ENCODE measurements around the gene EMID1. TPM values are rescaled to one million over a fixed set of nuclear protein-coding genes. Genes with fewer than 3 reads are reported as not detected.
"Not testable (repeated sequence)": the region's sequence is repeated elsewhere in the genome, so short reads cannot be mapped to it uniquely, and the experiment has no call there.

EMID1 gene
- total RNA-seq, 2 experiments from 2014 or later = 0.14 TPM; not detected in 1

GRCh38 chr22:29216873-29217666 is 11.4 kb downstream of the EMID1 start:
- no peaks in the 10 kb centered on the region for H3K4me1 Mint-ChIP-seq (ENCODE audit: low read depth)
- POLR2A ChIA-PET = no interaction called here
- no peaks in the 10 kb centered on the region for H3K9me3 Mint-ChIP-seq
- no peak overlapping the region for H3K4me3 Mint-ChIP-seq
- no peaks in the 10 kb centered on the region for H3K36me3 Mint-ChIP-seq (ENCODE audit: low read depth)
- H3K27me3 Mint-ChIP-seq = no peaks in the 10 kb centered on the region
- CTCF ChIA-PET = no interaction called here
- TF ChIP-seq, protein P1, sequence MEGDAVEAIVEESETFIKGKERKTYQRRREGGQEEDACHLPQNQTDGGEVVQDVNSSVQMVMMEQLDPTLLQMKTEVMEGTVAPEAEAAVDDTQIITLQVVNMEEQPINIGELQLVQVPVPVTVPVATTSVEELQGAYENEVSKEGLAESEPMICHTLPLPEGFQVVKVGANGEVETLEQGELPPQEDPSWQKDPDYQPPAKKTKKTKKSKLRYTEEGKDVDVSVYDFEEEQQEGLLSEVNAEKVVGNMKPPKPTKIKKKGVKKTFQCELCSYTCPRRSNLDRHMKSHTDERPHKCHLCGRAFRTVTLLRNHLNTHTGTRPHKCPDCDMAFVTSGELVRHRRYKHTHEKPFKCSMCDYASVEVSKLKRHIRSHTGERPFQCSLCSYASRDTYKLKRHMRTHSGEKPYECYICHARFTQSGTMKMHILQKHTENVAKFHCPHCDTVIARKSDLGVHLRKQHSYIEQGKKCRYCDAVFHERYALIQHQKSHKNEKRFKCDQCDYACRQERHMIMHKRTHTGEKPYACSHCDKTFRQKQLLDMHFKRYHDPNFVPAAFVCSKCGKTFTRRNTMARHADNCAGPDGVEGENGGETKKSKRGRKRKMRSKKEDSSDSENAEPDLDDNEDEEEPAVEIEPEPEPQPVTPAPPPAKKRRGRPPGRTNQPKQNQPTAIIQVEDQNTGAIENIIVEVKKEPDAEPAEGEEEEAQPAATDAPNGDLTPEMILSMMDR (IDR thresholded peaks at IDR 0.05) = no peak
- H3K27ac Mint-ChIP-seq = no peak overlapping the region
- DNase-seq (no peak), ATAC-seq (no peak)
- intact Hi-C loops (cut with micrococcal nuclease) = no loop called here

- ChIA-PET POLR2A (interaction anchor here (0.9 kb wide), 1 partner anchor 22 kb away, joined by 3 read pairs; no protein-coding TSS in a partner anchor), CTCF (interaction anchor here (1.1 kb wide), 1 partner anchor 27 kb away, joined by 5 read pairs; no protein-coding TSS in a partner anchor)
- Mint-ChIP-seq H3K36me3 (ENCODE audit: low read depth) (no peaks in the 10 kb centered on the region), H3K4me1 (ENCODE audit: low read depth) (no peaks in the 10 kb centered on the region), H3K9me3 (no peaks in the 10 kb centered on the region), H3K4me3 (no peak overlapping the region), H3K27me3 (no peaks in the 10 kb centered on the region), H3K27ac (no peak overlapping the region)
- TF ChIP-seq, protein P1 (IDR thresholded peaks at IDR 0.05) = no peak
- ATAC-seq (no peak), DNase-seq (no peak)
- intact Hi-C loops (cut with micrococcal nuclease) = no loop called here
Measured at GRCh38 chr22:29217827-29218757, 12.4 kb downstream of the EMID1 start.

DNA sequence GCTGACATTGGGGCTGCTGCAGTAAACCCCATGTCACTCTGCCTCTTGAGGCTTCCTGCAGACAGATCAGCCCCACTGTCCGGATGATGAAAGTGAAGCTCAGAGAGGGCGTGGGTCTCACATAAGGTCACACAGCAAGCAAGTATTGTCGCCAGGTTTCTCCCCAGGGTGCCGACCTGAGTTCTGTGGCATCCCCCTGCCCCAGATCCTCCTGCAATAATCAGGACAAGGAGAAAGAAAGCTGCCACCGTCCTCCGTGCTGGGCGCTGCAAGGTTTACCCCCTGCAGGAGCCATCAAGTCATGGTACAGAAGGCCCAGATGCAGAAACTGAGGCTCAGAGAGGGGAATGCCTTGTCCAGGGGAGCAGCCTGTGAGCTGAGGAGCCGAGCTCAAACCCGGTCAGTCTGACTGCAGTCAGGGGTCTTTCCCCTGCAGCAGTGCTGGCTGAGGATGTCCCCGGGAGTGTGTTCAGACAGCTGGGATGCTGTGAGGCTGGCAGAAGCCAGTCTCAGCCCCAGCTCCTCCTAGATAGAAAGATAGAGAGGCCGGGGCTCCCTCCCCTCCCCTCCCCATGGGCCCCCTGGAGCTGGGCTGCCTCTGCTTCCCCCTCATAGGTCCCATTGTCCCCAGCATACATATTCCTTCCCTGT is 13.2 kb downstream of the EMID1 start:
- TF ChIP-seq, protein P1 (IDR thresholded peaks at IDR 0.05) = no peak
- Mint-ChIP-seq H3K36me3 (ENCODE audit: low read depth) (no peaks in the 10 kb centered on the region), H3K9me3 (no peaks in the 10 kb centered on the region), H3K4me3 (no peak overlapping the region), H3K27ac (no peak overlapping the region), H3K4me1 (ENCODE audit: low read depth) (no peaks in the 10 kb centered on the region), H3K27me3 (no peaks in the 10 kb centered on the region)
- ATAC-seq = no peak
- no peak for DNase-seq
- CTCF ChIA-PET = interaction anchor here (1.1 kb wide), 1 partner anchor 26 kb away, joined by 5 read pairs; no protein-coding TSS in a partner anchor
- intact Hi-C loops (cut with micrococcal nuclease) = no loop called here
- POLR2A ChIA-PET = interaction anchor here (0.9 kb wide), 1 partner anchor 21 kb away, joined by 3 read pairs; no protein-coding TSS in a partner anchor

- H3K27me3 Mint-ChIP-seq; H3K4me1 Mint-ChIP-seq (ENCODE audit: low read depth); ATAC-seq; DNase-seq; POLR2A ChIA-PET; intact Hi-C loops (cut with micrococcal nuclease); H3K4me3 Mint-ChIP-seq; H3K36me3 Mint-ChIP-seq (ENCODE audit: low read depth); H3K9me3 Mint-ChIP-seq; H3K27ac Mint-ChIP-seq: not testable (repeated sequence)
- CTCF ChIA-PET = interaction anchor here (1.1 kb wide), 1 partner anchor 26 kb away, joined by 5 read pairs; no protein-coding TSS in a partner anchor
Measured at GRCh38 chr22:29219409-29219782, 13.7 kb downstream of the EMID1 start.

Data from activated CD8-positive, alpha-beta T cell treated with anti-CD3 and anti-CD28 coated beads for 36 hours (primary cell).